ENCODE measurements around the gene YEATS2. TPM values are rescaled to one million over a fixed set of nuclear protein-coding genes. Genes with fewer than 3 reads are reported as not detected.
A peak's percentile ranks its signal among the peaks of the same experiment; 100 is the strongest.

The YEATS2 gene
- total RNA-seq, 2 experiments from 2014 or later = 59.4 to 73.9 TPM

GRCh38 chr3:183823963-183824362 lies 126.4 kb downstream of the YEATS2 start:
- H3K27me3 Mint-ChIP-seq = peaks cover 2% of the 10 kb centered on the region
- ChIA-PET POLR2A (no interaction called here), CTCF (interaction anchor here (1.2 to 2.1 kb wide), 2 partner anchors 57 to 61 kb away, joined by 4 to 6 read pairs; partner anchors contain the start of gene PARL)
- H3K4me3 Mint-ChIP-seq = peak overlapping the region; percentile 74
- intact Hi-C loops (cut with DNase I, micrococcal nuclease) = loop anchor here (2.0 to 5.0 kb wide), 3 partner anchors 61 to 357 kb away; partner anchors contain the start of gene PARL (in 1 of the 2)
- H3K9me3 Mint-ChIP-seq (ENCODE audit: low read depth) = no peaks in the 10 kb centered on the region
- no peak overlapping the region for H3K27ac Mint-ChIP-seq
- DNase-seq (no peak), ATAC-seq (no peak)
- H3K4me1 Mint-ChIP-seq = peaks cover 11% of the 10 kb centered on the region
- H3K36me3 Mint-ChIP-seq (ENCODE audit: low read depth) = no peaks in the 10 kb centered on the region

- no peaks in the 10 kb centered on the region for H3K36me3 Mint-ChIP-seq (ENCODE audit: low read depth)
- intact Hi-C loops (cut with DNase I, micrococcal nuclease) = loop anchor here (1.0 to 5.0 kb wide), 4 partner anchors 59 to 358 kb away; partner anchors contain the start of gene PARL (in 2 of the 2)
- H3K9me3 Mint-ChIP-seq (ENCODE audit: low read depth) = no peaks in the 10 kb centered on the region
- H3K4me3 Mint-ChIP-seq = peak overlapping the region; percentile 74
- H3K27me3 Mint-ChIP-seq = peaks cover 2% of the 10 kb centered on the region
- H3K27ac Mint-ChIP-seq = no peak overlapping the region
- CTCF ChIA-PET = interaction anchor here (0.6 to 2.1 kb wide), 3 partner anchors 58 to 632 kb away, joined by 3 to 6 read pairs (median 4); partner anchors contain the start of gene PARL
- ATAC-seq (peak; percentile 37), DNase-seq (peak; percentile 42)
- peaks cover 11% of the 10 kb centered on the region for H3K4me1 Mint-ChIP-seq
- POLR2A ChIA-PET = no interaction called here
These were observed 127.3 kb downstream of the YEATS2 start for GRCh38 chr3:183824761-183825455.

GRCh38 chr3:183825456-183826161 lies 128.0 kb downstream of the YEATS2 start, which contains the start of gene MAP6D1:
MAP6D1 (minus strand) TSS chr3:183825577; CDS start chr3:183825547, 30 bp downstream.
- peaks cover 2% of the 10 kb centered on the region for H3K36me3 Mint-ChIP-seq (ENCODE audit: low read depth)
- H3K9me3 Mint-ChIP-seq (ENCODE audit: low read depth) = no peaks in the 10 kb centered on the region
- ChIA-PET POLR2A (interaction anchor here (0.8 kb wide), 1 partner anchor 8 kb away, joined by 3 read pairs; no protein-coding TSS in a partner anchor), CTCF (interaction anchor here (0.6 to 2.1 kb wide), 4 partner anchors 53 to 633 kb away, joined by 3 to 6 read pairs (median 4); partner anchors contain the start of gene PARL)
- intact Hi-C loops (cut with DNase I, micrococcal nuclease) = loop anchor here (1.0 to 2.0 kb wide), 3 partner anchors 59 to 357 kb away; partner anchors contain the start of gene PARL (in 2 of the 2)
- ATAC-seq = peak; percentile 59
- peak within 1 kb of the TSS; percentile 55 for H3K27ac Mint-ChIP-seq
- DNase-seq = peak; percentile 68
- peak within 1 kb of the TSS; percentile 74 for H3K4me3 Mint-ChIP-seq
- peaks cover 2% of the 10 kb centered on the region for H3K27me3 Mint-ChIP-seq
- H3K4me1 Mint-ChIP-seq = peaks cover 11% of the 10 kb centered on the region

GRCh38 chr3:183826448-183827250 lies 129.1 kb downstream of the YEATS2 start:
- DNase-seq (no peak), ATAC-seq (no peak)
- Mint-ChIP-seq H3K27ac (no peak overlapping the region), H3K27me3 (peaks cover 2% of the 10 kb centered on the region), H3K4me1 (peaks cover 11% of the 10 kb centered on the region), H3K36me3 (ENCODE audit: low read depth) (peaks cover 2% of the 10 kb centered on the region), H3K9me3 (ENCODE audit: low read depth) (no peaks in the 10 kb centered on the region), H3K4me3 (peak overlapping the region; percentile 51)
- ChIA-PET POLR2A (interaction anchor here (0.5 to 0.8 kb wide), 2 partner anchors 9 to 345 kb away, joined by 3 read pairs; no protein-coding TSS in a partner anchor), CTCF (interaction anchor here (0.7 to 1.0 kb wide), 4 partner anchors 24 to 421 kb away, joined by 3 to 5 read pairs (median 3); no protein-coding TSS in a partner anchor)
- intact Hi-C loops (cut with DNase I, micrococcal nuclease) = no loop called here

- ChIA-PET POLR2A (no interaction called here), CTCF (interaction anchor here (1.0 to 1.7 kb wide), 2 partner anchors 12 to 358 kb away, joined by 3 to 4 read pairs; no protein-coding TSS in a partner anchor)
- Mint-ChIP-seq H3K9me3 (ENCODE audit: low read depth) (no peaks in the 10 kb centered on the region), H3K27me3 (peaks cover 2% of the 10 kb centered on the region), H3K27ac (no peak overlapping the region), H3K4me1 (peaks cover 11% of the 10 kb centered on the region), H3K36me3 (ENCODE audit: low read depth) (peaks cover 2% of the 10 kb centered on the region), H3K4me3 (no peak overlapping the region)
- DNase-seq (no peak), ATAC-seq (no peak)
- intact Hi-C loops (cut with DNase I, micrococcal nuclease) = no loop called here
These were observed 130.4 kb downstream of the YEATS2 start for GRCh38 chr3:183827809-183828537.

- CTCF ChIA-PET = interaction anchor here (1.7 kb wide), 1 partner anchor 12 kb away, joined by 4 read pairs; no protein-coding TSS in a partner anchor
These were observed 130.9 kb downstream of the YEATS2 start for GRCh38 chr3:183828538-183828870.

GRCh38 chr3:183829466-183829865 lies 131.9 kb downstream of the YEATS2 start:
- H3K27me3 Mint-ChIP-seq = no peaks in the 10 kb centered on the region
- H3K4me3 Mint-ChIP-seq = no peak overlapping the region
- intact Hi-C loops (cut with DNase I, micrococcal nuclease) = no loop called here
- POLR2A ChIA-PET = no interaction called here
- H3K27ac Mint-ChIP-seq = no peak overlapping the region
- CTCF ChIA-PET = interaction anchor here (1.7 kb wide), 1 partner anchor 13 kb away, joined by 4 read pairs; no protein-coding TSS in a partner anchor
- H3K9me3 Mint-ChIP-seq (ENCODE audit: low read depth) = no peaks in the 10 kb centered on the region
- H3K36me3 Mint-ChIP-seq (ENCODE audit: low read depth) = peaks cover 10% of the 10 kb centered on the region
- peaks cover 4% of the 10 kb centered on the region for H3K4me1 Mint-ChIP-seq
- ATAC-seq = no peak
- DNase-seq = no peak

More at GRCh38 chr3:183828538-183828870, 130.9 kb downstream of the YEATS2 start:
- Mint-ChIP-seq H3K4me3 (no peak overlapping the region), H3K36me3 (ENCODE audit: low read depth) (peaks cover 3% of the 10 kb centered on the region), H3K4me1 (peaks cover 11% of the 10 kb centered on the region), H3K27me3 (peaks cover 2% of the 10 kb centered on the region), H3K9me3 (ENCODE audit: low read depth) (no peaks in the 10 kb centered on the region), H3K27ac (no peak overlapping the region)
- DNase-seq = no peak
- POLR2A ChIA-PET = no interaction called here
- ATAC-seq = no peak
- intact Hi-C loops (cut with DNase I, micrococcal nuclease) = no loop called here

- no peak overlapping the region for H3K27ac Mint-ChIP-seq
- ATAC-seq = no peak
- H3K4me3 Mint-ChIP-seq = no peak overlapping the region
- no peaks in the 10 kb centered on the region for H3K9me3 Mint-ChIP-seq (ENCODE audit: low read depth)
- peaks cover 12% of the 10 kb centered on the region for H3K36me3 Mint-ChIP-seq (ENCODE audit: low read depth)
- ChIA-PET CTCF (interaction anchor here (1.0 kb wide), 1 partner anchor 63 kb away, joined by 4 read pairs; no protein-coding TSS in a partner anchor), POLR2A (interaction anchor here (0.6 kb wide), 1 partner anchor 272 kb away, joined by 3 read pairs; no protein-coding TSS in a partner anchor)
- H3K4me1 Mint-ChIP-seq = peaks cover 3% of the 10 kb centered on the region
- DNase-seq = no peak
- no peaks in the 10 kb centered on the region for H3K27me3 Mint-ChIP-seq
- intact Hi-C loops (cut with DNase I, micrococcal nuclease) = no loop called here
These were observed 132.6 kb downstream of the YEATS2 start for GRCh38 chr3:183830187-183830586.

- DNase-seq (no peak), ATAC-seq (no peak)
- H3K4me1 Mint-ChIP-seq = no peaks in the 10 kb centered on the region
- no peaks in the 10 kb centered on the region for H3K27me3 Mint-ChIP-seq
- ChIA-PET POLR2A (no interaction called here), CTCF (interaction anchor here (1.4 kb wide), 1 partner anchor 62 kb away, joined by 4 read pairs; no protein-coding TSS in a partner anchor)
- no peaks in the 10 kb centered on the region for H3K9me3 Mint-ChIP-seq (ENCODE audit: low read depth)
- H3K36me3 Mint-ChIP-seq (ENCODE audit: low read depth) = peaks cover 16% of the 10 kb centered on the region
- H3K27ac Mint-ChIP-seq = no peak overlapping the region
- intact Hi-C loops (cut with DNase I, micrococcal nuclease) = no loop called here
- H3K4me3 Mint-ChIP-seq = no peak overlapping the region
These were observed 135.9 kb downstream of the YEATS2 start for GRCh38 chr3:183833516-183833915.

- no peak for DNase-seq
- ATAC-seq = peak; percentile 53
- Mint-ChIP-seq H3K27me3 (no peaks in the 10 kb centered on the region), H3K4me3 (no peak overlapping the region), H3K9me3 (ENCODE audit: low read depth) (no peaks in the 10 kb centered on the region), H3K27ac (peak overlapping the region; percentile 75), H3K4me1 (no peaks in the 10 kb centered on the region), H3K36me3 (ENCODE audit: low read depth) (peaks cover 37% of the 10 kb centered on the region)
- ChIA-PET CTCF (no interaction called here), POLR2A (no interaction called here)
- intact Hi-C loops (cut with DNase I, micrococcal nuclease) = no loop called here
These were observed 139.8 kb downstream of the YEATS2 start for GRCh38 chr3:183837390-183837789.
